ENCODE measurements around the gene DMAC2. TPM values are rescaled to one million over a fixed set of nuclear protein-coding genes. Genes with fewer than 3 reads are reported as not detected.

Gene DMAC2
- total and polyA plus RNA-seq, 2 of the 13 experiments (the other 11 are each of a cell fraction or from before 2014, with no cell fraction given): 39.0 to 66.0 TPM

GRCh38 chr19:41439441-41440222, at the start of gene DMAC2 (continued):
- TF ChIP-seq NFAT5 (CRISPR knock-in tag; IDR thresholded peaks at IDR 0.05) (peak; percentile 22; the same call in 1 of the 2 replicates), ZNF136 (CRISPR knock-in tag; IDR thresholded peaks at IDR 0.05; ENCODE audit: low read depth) (0 out of 2 replicates have a peak, but pooled peaks have one; percentile 76), ZKSCAN5 (CRISPR knock-in tag; IDR thresholded peaks at IDR 0.05) (no peak), PHF21A (CRISPR knock-in tag; IDR thresholded peaks at IDR 0.05) (peak; percentile 84), BCL6 (CRISPR knock-in tag; IDR thresholded peaks at IDR 0.05) (0 out of 2 replicates have a peak, but pooled peaks have one; percentile 7), CBFB (CRISPR knock-in tag; IDR thresholded peaks at IDR 0.05) (0 out of 2 replicates have a peak, but pooled peaks have one; percentile 62), ARID5B (CRISPR knock-in tag; IDR thresholded peaks at IDR 0.05) (peak; percentile 51), ZBTB7B (CRISPR knock-in tag; IDR thresholded peaks at IDR 0.05) (peak; percentile 95), ZNF446 (CRISPR knock-in tag; IDR thresholded peaks at IDR 0.05) (no peak), KLF6 (CRISPR knock-in tag; IDR thresholded peaks at IDR 0.05) (peak; percentile 80; the same call in 1 of the 2 replicates), RFX1 (IDR thresholded peaks at IDR 0.05) (no peak), ZNF44 (CRISPR knock-in tag; IDR thresholded peaks at IDR 0.05) (peak; percentile 89), IRX3 (CRISPR knock-in tag; IDR thresholded peaks at IDR 0.05; ENCODE audit: borderline replicate concordance, low read depth) (peak; percentile 52; the same call in 1 of the 2 replicates), ZBTB38 (CRISPR knock-in tag; IDR thresholded peaks at IDR 0.05) (peak; percentile 40; the same call in 1 of the 2 replicates), XRCC5 (optimal IDR thresholded peaks at IDR 0.05; ENCODE audit: low read length) (peak; percentile 18), FOXJ3 (CRISPR knock-in tag; IDR thresholded peaks at IDR 0.05; ENCODE audit: borderline replicate concordance) (peak; percentile 38; the same call in 1 of the 2 replicates), RAD51 (IDR thresholded peaks at IDR 0.05; ENCODE audit: borderline replicate concordance) (no peak), JDP2 (CRISPR knock-in tag; IDR thresholded peaks at IDR 0.05; ENCODE audit: borderline replicate concordance) (no peak)

All from HepG2 (cell line).